ENCODE data around the gene ZFP36L2. TPM values are rescaled to one million over a fixed set of nuclear protein-coding genes. Genes with fewer than 3 reads are reported as not detected.

Gene ZFP36L2, protein sequence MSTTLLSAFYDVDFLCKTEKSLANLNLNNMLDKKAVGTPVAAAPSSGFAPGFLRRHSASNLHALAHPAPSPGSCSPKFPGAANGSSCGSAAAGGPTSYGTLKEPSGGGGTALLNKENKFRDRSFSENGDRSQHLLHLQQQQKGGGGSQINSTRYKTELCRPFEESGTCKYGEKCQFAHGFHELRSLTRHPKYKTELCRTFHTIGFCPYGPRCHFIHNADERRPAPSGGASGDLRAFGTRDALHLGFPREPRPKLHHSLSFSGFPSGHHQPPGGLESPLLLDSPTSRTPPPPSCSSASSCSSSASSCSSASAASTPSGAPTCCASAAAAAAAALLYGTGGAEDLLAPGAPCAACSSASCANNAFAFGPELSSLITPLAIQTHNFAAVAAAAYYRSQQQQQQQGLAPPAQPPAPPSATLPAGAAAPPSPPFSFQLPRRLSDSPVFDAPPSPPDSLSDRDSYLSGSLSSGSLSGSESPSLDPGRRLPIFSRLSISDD
- 100 to 1,000 TPM; 123 to 148 TPM for total RNA-seq
- long read RNA-seq, donor 1, transcript ZFP36L2-201 (2 exons, 3,696 nt): major isoform, 122 of 251 reads
- long read RNA-seq, donor 1, partial matches to known transcripts: 128 of 251 reads
- long read RNA-seq, donor 1, other reads (novel, unspliced or antisense): 1 of 251 reads
- long read RNA-seq, donor 2, partial matches to known transcripts: 0 of 41 reads
- long read RNA-seq, donor 2, other reads (novel, unspliced or antisense): 39 of 41 reads

DNA sequence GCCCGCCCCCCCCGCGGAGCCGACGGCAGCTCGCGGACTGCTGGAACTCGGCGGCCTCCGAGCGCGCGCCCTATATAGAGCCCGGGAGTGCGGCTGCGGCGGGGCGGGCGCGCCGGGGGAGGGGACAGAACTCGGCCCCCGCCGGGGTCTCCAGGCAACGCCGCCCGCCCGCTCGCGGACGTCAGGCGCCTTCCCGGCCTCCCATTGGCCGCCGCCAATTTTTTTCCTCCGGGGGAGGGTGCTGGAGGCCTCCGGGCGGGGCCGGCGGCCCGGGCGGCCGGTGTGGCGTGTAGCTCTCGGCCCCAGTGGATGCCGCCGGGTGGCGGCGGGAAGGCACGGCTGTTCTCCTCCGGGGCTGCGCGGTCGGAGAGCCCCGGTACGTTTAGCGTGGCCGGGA, at the start of gene ZFP36L2:
ZFP36L2 (minus strand) TSS at position 49 of the 397 bp plus-strand sequence. CDS start 291 bp downstream, outside the sequence.
- peak; percentile 99 for DNase-seq (ENCODE audit: low spot score)
- intact Hi-C loops (cut with DNase I): loop anchor here (5.0 to 10.0 kb wide), 7 partner anchors 202 to 1284 kb away; no protein-coding TSS in a partner anchor

DNA sequence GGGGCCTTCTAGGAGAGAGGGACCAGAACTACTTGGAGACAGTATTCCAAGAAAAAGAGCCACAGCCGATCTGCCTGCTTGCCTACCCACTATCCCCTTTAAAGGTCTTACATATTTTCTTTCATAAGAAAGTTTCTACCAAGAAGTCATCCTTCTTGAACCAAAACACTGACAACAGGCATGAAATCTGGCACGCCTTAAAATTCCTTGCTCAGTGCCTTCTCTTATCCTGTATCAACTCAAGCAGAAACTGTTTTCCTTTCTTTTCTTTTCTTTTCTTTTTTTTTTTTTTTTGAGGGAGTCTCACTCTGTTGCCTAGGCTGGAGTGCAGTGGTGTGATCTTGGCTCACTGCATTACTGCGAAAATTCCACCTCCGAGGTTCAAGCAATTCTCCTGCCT, 48.3 kb upstream of the ZFP36L2 start:
- intact Hi-C loops (cut with DNase I): no loop called here
- DNase-seq (ENCODE audit: low spot score): no peak

DNA sequence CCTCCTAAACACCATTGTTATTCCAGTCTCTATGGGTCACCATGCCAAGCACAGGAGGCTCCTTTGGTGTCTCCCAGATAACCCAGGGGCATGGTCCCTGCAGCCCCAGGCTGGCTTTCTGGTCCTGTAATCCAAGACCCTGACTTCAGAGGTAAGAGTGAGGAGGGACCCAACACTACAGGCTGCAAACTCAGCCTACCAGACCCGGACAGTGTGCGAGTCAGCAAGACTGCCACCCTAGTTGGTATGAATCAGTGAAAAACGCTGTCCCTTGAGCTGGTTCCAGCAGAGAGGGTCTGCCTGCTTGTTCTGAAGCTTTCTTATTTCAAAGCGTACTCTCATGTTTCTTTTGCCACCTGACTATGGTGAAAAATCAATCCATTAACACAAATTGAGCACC, 47.6 kb upstream of the ZFP36L2 start:
- intact Hi-C loops (cut with DNase I): no loop called here
- no peak for DNase-seq (ENCODE audit: low spot score)

DNA sequence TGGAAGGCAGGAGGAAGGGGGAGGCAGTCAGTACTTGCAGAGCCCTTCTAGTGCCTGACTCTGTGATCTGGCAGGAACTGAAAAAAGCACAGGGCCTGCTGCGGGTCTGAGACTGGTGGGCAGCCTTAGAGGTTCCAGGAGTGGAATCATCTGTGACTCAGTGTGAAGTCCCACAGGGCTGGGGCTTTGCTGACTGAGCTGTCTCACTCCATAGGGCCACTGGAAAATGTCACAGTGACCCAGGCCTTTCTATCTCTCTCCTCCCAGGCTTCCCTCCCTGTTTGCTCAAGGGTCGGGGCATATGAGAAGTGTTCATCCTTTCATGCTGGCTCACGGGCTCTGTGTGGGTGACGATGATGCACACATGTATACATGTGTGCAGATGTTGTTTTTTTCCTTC, 47.1 kb upstream of the ZFP36L2 start:
- peak; percentile 85 for DNase-seq (ENCODE audit: low spot score)
- intact Hi-C loops (cut with DNase I): no loop called here

DNA sequence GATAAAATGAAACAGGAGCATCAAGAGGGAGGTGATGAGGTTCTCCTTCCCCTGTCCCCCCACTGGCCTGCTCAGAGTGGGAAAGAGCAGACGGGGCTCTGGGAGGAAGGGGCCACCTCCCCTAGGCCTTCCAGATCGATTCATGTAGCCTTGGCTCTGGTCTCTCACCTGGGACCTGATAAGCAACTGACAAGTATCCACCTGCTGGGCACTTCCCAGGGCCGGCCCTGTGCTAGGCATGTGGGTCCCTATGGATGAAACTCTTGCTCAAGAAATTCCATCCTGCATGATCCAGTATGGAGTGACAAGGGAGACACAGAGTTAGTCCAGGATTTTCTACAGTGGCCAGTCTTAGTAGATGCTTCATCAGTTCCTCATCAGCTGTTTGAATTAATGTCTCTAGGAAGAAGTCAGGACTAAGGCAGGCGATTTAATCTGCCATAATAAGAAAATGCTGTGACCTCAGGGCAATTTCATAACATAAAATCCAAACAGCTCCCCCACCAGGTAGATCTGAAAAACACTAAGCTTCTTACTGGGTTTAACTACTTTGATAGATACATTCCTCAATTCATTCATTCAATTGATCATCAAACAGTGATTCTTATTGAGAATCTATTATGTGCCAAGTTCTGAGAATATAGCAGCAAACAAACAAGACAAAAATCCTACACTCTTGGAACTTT, 44.7 kb upstream of the ZFP36L2 start:
- intact Hi-C loops (cut with DNase I): no loop called here
- DNase-seq (ENCODE audit: low spot score): no peak

DNA sequence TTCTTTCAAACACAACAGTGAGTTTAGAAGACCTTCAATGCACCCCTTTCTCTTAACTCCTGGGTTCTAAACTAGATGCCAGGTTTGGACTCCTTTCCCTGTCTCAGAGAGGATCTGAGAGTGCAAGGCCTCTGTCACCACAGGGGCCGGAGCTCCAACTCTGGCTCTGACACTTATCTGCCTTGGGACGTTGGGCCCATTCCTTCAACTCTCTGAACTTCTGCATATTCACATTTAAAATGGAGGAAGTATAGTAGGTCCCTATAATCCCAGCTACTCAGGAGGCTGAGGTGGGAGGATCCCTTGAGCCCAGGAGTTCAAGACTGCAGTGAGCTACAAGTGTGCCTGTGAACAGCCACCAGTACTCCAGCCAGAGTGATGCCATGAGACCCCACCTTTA, 44.1 kb upstream of the ZFP36L2 start:
- intact Hi-C loops (cut with DNase I): no loop called here
- no peak for DNase-seq (ENCODE audit: low spot score)

DNA sequence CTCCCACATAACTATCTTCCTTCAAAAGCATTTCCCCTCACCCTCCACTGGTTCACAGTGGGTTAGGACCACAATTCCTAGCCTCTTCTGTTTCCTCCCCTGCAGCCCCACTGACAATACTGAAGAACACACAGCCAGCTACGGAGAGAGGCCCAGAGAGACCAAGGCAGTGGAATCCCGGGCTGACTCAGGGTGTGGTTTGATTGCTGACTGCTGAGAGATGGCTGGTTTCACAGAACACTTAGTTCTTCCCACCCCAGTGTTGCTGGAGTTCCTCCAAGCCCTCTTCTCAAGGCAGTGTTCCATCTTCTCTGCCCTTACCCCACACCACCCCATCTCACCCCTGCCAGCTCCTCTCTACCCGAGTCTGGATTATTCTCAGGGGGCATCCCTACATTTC, 43.3 kb upstream of the ZFP36L2 start:
- peak; percentile 89 for DNase-seq (ENCODE audit: low spot score)
- intact Hi-C loops (cut with DNase I): loop anchor here in 1 of 2 donors (10.0 kb wide), 1 partner anchor 195 kb away; no protein-coding TSS in a partner anchor

DNA sequence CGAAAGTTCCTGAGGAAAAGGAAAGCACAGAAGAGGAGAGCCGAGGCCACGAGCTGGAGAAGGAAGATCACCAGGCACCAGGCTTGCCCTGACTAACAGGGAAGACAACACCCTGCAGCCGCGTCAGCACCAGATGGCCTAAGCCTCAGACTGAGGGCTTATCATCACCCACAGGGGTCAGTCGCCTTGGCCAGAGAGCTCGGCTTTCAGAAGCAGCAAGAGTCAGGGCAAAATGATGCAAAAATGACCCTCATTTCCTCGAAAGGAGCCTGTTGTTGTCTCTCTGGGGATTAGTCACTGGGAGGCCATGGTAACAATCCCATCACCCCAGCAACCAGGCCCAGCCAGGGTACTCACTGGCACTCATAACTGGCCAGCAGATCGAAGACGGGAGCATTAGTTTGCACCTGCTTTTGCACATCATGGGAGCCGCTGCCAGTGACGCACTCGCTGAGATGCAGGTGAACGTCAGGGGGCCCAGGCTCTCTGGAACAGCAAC, 42.7 kb upstream of the ZFP36L2 start:
- peak; percentile 98 for DNase-seq (ENCODE audit: low spot score)
- intact Hi-C loops (cut with DNase I): loop anchor here in 1 of 2 donors (10.0 kb wide), 1 partner anchor 196 kb away; no protein-coding TSS in a partner anchor

DNA sequence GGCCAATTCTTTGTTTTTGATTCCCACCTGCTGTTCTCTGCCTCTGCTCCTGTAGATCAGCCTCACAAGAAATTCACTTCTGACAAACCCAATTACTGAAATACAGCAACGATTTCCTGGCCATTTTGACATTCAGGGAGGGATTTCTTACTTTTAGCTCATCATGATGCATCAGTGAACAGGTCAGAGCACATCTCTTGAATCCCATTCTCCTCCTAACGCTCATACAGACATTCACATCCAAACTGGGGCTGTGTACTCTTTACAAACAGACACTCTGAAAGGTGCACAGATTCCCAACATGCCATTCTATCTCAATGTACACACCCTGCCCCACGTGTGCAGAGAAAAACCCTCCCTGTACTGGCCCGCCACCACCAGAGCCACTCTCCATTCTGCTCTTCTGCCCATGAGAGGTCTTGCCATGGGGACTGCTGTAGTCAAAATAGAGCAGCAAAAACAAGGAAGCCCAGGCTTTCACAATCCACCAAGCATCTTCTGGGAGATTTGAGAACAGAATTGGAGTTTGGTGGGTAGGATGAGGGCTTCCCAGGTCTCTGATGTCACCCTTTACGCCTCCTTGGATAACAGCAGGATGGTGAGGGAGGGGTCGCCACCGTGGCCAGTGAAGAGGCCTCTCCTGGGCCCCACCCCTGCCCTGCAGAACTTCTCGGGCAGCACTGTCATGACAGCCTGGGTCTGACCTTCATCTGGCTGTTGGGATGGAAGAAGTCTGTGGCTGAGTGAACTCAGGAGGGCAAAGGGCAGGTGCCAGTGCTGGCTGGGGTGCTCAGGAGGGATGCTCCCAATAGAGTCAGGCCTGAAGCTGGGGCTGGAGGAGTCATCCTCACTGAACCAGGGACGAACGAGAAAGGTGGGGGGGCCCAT, 41.9 kb upstream of the ZFP36L2 start:
- intact Hi-C loops (cut with DNase I): loop anchor here in 1 of 2 donors (10.0 kb wide), 1 partner anchor 196 kb away; no protein-coding TSS in a partner anchor
- DNase-seq (ENCODE audit: low spot score): peak; percentile 85

DNA sequence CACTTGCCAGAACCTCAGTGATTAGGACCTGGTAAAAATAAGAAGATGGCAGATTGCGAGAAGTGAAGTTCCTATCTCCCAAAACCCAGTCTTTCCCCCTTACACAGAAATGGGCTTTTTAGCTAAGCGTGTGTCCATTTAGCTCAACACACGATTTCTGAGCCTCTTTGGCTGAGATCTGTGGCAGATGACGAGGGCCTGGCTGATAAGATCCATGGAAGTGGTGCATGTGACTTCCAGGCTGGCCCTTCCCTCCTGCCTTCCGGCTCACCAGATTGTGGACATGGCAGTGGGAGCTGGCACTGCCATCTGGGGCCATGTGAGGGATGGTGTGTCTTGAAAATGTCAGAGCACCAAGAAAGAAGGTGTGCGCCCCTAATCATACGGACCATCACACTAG, 41.0 kb upstream of the ZFP36L2 start:
- DNase-seq (ENCODE audit: low spot score): no peak
- intact Hi-C loops (cut with DNase I): loop anchor here in 1 of 2 donors (10.0 kb wide), 1 partner anchor 197 kb away; no protein-coding TSS in a partner anchor

DNA sequence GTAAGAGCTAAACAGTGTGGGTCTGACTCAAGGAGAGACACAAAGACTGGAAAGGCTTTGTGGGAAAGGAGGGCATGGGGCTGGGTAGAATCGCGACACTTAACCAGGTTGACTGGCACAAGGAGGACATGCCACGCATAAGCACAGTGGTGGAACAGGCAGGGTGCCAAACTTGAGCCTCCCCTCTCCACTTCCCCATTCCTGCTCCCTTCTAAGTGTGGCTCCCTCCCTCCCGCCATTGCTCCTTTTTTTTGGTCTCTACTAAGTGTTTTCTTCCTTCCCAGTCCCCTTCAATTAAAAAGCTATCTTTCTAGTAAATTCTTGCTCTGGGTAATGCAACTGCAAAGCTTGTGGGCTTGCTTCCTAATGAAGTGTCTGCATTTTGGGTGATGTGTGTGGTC, 40.3 kb upstream of the ZFP36L2 start:
- DNase-seq (ENCODE audit: low spot score): peak; percentile 89
- intact Hi-C loops (cut with DNase I): loop anchor here in 1 of 2 donors (10.0 kb wide), 1 partner anchor 198 kb away; no protein-coding TSS in a partner anchor

DNA sequence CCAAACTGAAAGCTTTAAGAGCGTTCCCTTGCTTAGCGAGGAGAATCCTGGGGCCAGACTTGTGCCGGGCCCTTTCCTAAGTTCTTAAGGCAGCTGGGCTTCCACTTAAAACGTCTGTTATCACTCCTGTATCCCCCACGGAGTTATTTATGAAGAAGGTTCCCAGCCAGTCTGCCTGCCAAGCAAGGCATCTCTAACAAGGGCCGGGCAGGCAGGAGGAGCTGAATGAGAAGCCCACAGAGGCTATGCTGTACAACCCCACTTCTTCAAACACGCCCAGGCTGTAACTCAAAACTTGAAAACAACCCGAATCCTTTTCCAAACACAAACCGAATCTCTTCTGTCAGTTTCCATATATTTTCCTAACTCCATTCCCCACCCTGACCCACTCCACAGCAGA, 39.0 kb upstream of the ZFP36L2 start:
- no peak for DNase-seq (ENCODE audit: low spot score)
- intact Hi-C loops (cut with DNase I): loop anchor here in 1 of 2 donors (10.0 kb wide), 1 partner anchor 199 kb away; no protein-coding TSS in a partner anchor

DNA sequence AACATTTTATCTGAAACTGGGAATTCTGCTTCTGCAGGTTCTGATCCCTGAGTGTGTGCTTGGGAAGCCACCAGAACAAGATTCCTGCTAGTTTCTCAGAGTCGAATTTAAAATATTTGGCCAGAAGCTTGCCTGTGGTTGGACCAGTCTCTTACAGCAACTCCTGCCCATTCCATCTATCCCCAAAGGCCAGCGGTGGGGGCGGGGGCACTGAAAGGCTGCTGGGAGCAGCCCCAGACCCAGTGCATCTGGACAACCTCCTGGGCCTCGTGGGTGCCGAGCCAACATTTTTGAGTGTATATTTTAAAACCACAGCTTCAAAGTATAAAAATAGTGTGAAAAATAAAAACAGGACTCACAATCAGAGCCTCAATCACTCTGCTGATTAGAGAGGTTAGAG, 38.6 kb upstream of the ZFP36L2 start:
- intact Hi-C loops (cut with DNase I): loop anchor here in 1 of 2 donors (10.0 kb wide), 1 partner anchor 200 kb away; no protein-coding TSS in a partner anchor

DNA sequence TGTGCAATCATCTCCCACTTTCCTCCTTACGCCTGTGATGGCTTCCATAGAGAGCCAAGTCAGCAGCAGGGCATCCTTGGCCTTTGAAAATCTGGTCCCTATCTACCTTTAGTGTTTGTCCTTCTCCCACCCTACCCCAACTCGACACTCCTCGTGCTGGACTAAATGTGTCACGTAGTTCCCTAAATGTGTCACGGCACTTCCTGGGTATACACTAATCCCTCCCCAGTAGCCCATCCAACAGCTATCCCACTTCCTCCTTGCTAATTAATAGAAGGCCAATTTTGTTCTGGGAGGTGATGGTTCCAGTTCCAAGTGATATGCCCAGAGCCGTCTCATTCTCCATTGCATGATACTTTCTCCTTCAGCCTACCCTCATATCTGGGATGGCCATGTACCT, 36.5 kb upstream of the ZFP36L2 start:
- intact Hi-C loops (cut with DNase I): loop anchor here in 1 of 2 donors (10.0 kb wide), 1 partner anchor 202 kb away; no protein-coding TSS in a partner anchor
- DNase-seq (ENCODE audit: low spot score): no peak

More for the DNA sequence above, 38.6 kb upstream of the ZFP36L2 start:
- peak; percentile 82 for DNase-seq (ENCODE audit: low spot score)

DNA sequence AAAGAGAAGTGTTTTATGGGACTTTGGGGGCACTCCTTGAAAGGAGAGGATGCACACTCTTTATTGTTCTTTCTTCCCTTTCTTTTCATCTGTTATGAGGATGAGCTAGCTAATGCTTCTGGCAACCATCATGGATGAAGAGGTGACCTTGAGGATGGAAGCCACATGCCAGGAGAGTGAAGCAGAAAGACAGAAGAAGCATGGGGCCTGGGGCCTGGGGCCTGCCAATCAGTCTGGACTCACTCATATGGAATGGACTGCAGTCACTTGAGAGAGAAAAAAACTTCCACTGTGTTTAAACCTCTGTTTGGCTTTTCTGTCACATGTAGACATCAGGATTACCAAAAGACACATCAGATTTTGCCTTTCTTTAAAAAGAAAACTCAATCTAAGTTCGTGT, 35.8 kb upstream of the ZFP36L2 start:
- no peak for DNase-seq (ENCODE audit: low spot score)
- intact Hi-C loops (cut with DNase I): loop anchor here in 1 of 2 donors (10.0 kb wide), 1 partner anchor 203 kb away; no protein-coding TSS in a partner anchor

DNA sequence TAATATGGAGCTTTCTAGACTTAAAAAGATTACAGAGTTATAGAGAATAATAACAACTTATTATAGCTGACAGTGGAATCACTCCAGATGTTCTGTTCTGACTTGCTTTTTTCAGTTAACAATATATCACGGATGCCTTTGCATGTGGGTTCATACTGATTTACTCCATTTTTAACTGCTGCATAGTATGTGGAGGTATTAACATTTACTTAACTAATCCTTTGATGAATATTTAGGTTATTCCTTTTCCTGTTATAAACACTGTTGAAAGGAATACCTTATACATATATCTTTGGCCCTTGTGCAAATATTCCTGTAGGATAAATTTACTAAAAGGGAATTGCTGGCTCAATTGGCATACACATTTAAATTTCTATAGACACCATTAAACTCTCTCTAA, 33.1 kb upstream of the ZFP36L2 start:
- intact Hi-C loops (cut with DNase I): no loop called here
- DNase-seq (ENCODE audit: low spot score): no peak

DNA sequence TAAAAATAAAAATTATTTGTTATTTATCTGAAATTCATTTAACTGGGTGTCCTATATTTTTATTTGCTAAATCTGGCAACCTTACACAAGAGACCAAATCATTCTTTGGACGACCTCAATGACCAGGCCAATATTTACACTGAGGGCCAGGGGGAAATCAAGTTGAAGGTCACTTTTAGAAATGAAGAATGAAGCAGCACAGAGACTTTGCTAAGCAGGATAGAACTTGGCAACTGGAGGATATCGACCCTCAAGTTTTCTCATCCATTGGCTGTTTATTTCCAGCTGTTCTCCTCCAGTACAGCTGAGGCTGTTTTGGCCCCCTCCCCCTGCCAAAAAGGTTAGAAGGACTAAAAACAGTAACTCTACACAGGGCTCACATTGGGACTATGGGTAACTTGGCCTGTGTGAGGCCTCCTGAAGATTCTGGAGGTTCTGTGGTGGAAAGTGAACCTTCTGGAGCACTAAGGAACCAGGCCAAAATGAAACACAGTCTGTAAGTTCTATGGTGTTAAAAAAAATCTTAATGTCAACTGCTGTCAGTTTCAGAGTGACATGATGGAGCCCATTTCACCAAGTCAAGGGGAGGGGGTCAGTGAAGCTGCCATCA, 32.2 kb upstream of the ZFP36L2 start:
- no peak for DNase-seq (ENCODE audit: low spot score)
- intact Hi-C loops (cut with DNase I): loop anchor here in 1 of 2 donors (1.0 kb wide), 1 partner anchor 22 kb away; no protein-coding TSS in a partner anchor
